HFF-Myc (cell line): Measurements from ENCODE around the gene CYP3A7.
"Not testable (repeated sequence)": the region's sequence is repeated elsewhere in the genome, so short reads cannot be mapped to it uniquely, and the experiment has no call there.

Experiments used
- DNase-seq: peaks from one replicate; pipeline ENCODE4 v3.0.0-alpha.2; 2011; ENCODE audit warnings: low read depth; ENCODE audit errors: extremely low read depth
- H3K4me3 ChIP-seq: replicated peaks from 2 replicates; pipeline ENCODE4 v1.5.1; 2011; ENCODE audit warnings: low read depth, mild to moderate bottlenecking, control low read depth, low read length
- TF ChIP-seq, protein P1 (sequence below): IDR thresholded peaks from 2 replicates; pipeline ENCODE4 v1.5.1; 2012; ENCODE audit warnings: mild to moderate bottlenecking, low read depth, low read length, control low read depth; ENCODE audit errors: missing control alignments

The CYP3A7 gene

GRCh38 chr7:99740573-99741440 is 5.8 kb upstream of the CYP3A7 start:
- DNase-seq: no peak
- TF ChIP-seq, protein P1, sequence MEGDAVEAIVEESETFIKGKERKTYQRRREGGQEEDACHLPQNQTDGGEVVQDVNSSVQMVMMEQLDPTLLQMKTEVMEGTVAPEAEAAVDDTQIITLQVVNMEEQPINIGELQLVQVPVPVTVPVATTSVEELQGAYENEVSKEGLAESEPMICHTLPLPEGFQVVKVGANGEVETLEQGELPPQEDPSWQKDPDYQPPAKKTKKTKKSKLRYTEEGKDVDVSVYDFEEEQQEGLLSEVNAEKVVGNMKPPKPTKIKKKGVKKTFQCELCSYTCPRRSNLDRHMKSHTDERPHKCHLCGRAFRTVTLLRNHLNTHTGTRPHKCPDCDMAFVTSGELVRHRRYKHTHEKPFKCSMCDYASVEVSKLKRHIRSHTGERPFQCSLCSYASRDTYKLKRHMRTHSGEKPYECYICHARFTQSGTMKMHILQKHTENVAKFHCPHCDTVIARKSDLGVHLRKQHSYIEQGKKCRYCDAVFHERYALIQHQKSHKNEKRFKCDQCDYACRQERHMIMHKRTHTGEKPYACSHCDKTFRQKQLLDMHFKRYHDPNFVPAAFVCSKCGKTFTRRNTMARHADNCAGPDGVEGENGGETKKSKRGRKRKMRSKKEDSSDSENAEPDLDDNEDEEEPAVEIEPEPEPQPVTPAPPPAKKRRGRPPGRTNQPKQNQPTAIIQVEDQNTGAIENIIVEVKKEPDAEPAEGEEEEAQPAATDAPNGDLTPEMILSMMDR: no peak
- no peak overlapping the region for H3K4me3 ChIP-seq

DNA sequence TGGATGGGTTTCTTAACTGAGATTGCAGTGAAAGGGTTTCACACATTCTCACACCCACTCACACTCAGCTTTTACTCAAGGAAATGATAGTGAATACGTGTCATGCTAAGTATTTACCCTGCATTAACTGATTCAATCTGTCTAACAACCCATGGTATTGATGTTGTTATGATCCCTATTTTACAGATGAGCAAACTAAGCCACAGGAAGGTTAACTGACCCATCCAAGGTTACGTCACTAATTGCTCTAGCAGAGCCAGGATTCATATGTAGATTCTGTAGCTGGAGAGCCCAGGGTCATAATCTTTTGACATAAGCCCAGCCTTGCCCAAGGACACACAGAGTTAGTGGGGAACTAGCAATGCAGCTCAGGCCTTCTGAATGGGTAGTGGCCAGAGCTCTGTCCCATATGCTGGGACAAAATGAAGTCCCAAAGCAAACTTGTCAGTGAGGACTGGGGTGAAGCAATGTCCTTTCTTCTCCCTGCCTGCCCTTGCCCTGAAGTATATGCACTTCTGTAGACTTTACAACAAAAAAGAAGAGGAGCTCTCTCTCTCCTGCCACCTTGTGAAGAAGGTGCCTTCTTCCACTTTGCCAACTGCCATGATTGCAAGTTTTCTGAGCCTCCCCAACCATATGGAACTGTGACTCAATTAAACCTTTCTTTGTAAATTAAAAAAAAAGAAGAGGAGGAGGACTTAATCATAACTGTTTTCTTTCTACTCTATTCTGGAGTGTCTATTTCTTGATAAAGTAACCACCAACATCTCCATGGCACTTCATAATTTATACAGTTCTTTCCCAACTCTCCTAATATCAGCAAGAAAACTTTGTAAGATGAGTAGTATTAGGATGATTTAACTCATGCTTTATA is 4.9 kb upstream of the CYP3A7 start:
- DNase-seq: no peak
- H3K4me3 ChIP-seq: no peak overlapping the region
- TF ChIP-seq, protein P1: no peak

GRCh38 chr7:99737726-99738125 is 2.7 kb upstream of the CYP3A7 start:
- no peak overlapping the region for H3K4me3 ChIP-seq
- peak; percentile 24 for DNase-seq
- TF ChIP-seq, protein P1: no peak

DNA sequence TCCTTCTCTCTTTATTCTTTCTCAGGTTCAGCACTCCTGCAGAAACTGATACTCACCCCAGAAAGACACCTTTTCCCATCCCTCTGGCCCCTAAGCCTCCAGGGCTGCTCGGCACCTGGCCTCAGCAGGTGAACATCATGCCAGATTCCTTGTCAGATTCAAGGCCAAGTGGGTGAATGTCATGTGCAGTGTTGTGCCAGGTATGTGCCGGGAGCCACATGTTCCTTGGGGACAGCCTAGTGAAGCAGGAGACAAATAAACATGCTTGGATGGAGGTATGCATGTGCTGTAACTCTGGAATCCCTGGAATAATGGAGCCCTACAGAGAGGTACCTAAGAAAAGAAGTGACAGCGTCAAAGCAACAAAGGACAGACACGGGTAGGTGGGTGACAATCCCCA is 1.7 kb upstream of the CYP3A7 start:
- not testable (repeated sequence) for DNase-seq, H3K4me3 ChIP-seq

DNA sequence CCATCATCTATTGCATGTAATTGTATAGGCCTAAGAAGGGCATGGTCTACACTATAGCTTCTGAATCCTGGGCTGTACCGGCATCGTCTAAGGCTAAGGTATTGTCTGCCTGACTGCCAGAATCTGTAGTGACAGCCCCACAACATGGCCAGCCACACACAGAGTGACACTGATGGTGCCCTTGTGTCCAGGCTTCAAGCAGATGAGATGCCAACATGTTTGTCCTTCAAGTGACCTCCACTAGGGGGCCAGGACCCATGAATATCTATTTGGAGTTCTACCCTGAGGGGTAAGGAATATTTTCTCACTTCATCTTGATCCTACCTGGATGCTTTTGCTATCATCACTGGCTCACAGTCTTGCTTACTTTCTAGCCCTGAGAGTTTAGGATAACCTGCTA is 1.5 kb downstream of the CYP3A7 start:
- TF ChIP-seq, protein P1: peak; percentile 47
- DNase-seq: no peak
- no peak overlapping the region for H3K4me3 ChIP-seq

- no peak for DNase-seq
- H3K4me3 ChIP-seq: no peak overlapping the region
- TF ChIP-seq, protein P1: no peak
Measured at GRCh38 chr7:99733003-99733402, 2.0 kb downstream of the CYP3A7 start.

DNA sequence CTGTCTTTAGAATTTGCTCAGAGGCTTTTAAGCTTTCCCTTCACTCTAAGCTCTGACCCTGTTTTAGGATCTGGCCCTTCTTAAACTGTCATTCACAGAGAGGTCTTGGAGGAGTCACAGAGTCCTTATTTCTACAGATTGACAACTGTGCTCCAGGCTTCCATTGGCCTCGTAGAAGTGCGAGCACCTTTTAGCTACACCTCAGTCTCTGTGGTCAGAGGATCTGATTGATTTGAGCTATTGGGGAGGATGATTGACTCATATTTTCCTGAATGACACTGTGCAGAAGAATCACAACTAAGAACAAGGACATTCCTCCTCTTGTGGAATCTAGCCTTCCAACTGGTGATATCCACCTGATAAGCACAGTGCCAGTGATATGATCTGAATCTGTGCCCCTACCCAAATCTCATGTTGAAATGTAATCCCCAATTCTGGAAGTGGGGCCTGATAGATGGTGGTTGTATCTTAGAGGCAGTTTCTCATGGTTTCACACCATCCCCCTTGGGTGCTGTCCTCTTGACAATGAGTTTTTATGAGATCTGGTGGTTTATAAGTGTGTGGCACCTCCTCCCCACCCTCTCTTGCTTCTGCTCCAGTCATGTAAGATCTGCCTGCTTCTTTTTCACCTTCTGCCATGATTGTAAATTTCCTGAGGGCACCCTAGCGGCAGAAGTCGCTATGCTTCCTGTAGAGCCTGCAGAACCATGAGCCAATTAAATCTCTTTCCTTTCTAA is 3.2 kb downstream of the CYP3A7 start:
- DNase-seq: no peak
- TF ChIP-seq, protein P1: no peak
- H3K4me3 ChIP-seq: no peak overlapping the region
